Measurements from ENCODE around the gene DYRK4. TPM values are rescaled to one million over a fixed set of nuclear protein-coding genes. Genes with fewer than 3 reads are reported as not detected.
A peak's percentile ranks its signal among the peaks of the same experiment; 100 is the strongest.

The DYRK4 gene
- total and polyA plus RNA-seq, 12 donors = 24.2 to 123 (median 45.9) TPM

DNA sequence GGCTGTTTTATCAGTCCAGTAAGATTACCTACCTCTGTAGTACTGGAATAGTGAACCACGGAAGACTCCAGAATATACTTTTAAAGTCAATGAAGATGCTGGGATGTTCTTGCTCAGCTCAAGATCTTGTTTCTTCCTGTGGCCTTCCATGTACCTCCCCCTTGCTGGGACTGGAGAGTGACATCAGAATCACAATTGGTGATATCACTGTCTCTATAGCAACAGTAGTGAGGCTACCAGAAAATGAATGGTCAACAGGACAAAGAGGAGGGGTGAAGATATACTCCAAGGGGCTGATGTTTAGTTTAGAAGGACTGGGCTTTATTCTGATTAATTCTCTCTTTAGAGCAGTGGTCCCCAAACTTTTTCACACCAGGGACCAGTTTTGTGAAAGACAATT lies 83.0 kb downstream of the DYRK4 start:
- WGBS, 4 donors = 86 to 96% (median 92%) methylated on average over 1 of the region's 1 CpG
- H3K27me3 ChIP-seq = no peaks in the 10 kb centered on the region
- H3K36me3 ChIP-seq (replicated peaks in 1 of 2) = no peaks in the 10 kb centered on the region
- peaks cover 5% of the 10 kb centered on the region in 2 donors for H3K4me1 ChIP-seq (replicated peaks in 1 of 2)
- H3K4me3 ChIP-seq = no peak overlapping the region
- TF ChIP-seq POLR2A (IDR thresholded peaks at IDR 0.05) = no peak
- TF ChIP-seq, protein P1, sequence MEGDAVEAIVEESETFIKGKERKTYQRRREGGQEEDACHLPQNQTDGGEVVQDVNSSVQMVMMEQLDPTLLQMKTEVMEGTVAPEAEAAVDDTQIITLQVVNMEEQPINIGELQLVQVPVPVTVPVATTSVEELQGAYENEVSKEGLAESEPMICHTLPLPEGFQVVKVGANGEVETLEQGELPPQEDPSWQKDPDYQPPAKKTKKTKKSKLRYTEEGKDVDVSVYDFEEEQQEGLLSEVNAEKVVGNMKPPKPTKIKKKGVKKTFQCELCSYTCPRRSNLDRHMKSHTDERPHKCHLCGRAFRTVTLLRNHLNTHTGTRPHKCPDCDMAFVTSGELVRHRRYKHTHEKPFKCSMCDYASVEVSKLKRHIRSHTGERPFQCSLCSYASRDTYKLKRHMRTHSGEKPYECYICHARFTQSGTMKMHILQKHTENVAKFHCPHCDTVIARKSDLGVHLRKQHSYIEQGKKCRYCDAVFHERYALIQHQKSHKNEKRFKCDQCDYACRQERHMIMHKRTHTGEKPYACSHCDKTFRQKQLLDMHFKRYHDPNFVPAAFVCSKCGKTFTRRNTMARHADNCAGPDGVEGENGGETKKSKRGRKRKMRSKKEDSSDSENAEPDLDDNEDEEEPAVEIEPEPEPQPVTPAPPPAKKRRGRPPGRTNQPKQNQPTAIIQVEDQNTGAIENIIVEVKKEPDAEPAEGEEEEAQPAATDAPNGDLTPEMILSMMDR (IDR thresholded peaks at IDR 0.05) = no peak
- no peak overlapping the region for H3K27ac ChIP-seq
- no peak for DNase-seq
- intact Hi-C loops (cut with DNase I) = no loop called here
- H3K9me3 ChIP-seq (replicated peaks in 1 of 3) = no peaks in the 10 kb centered on the region

DNA sequence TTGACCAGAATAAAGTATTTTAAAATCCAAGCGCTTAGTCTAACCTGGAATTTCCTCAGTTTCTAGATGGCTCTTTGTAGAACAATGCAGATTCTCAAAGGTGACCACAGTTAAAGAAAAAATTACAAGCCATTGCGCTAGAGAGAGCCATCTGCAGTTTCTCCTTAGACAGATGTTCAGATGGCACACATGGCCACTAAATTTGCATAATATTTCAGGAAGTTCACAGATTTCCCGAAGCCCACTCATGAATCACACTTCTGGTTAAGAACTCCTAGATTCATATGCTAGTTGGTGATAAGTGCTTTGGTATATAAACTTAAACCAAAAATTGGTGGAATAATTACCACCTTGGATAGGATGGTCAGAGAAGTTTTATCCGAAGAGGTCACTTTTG lies 86.1 kb downstream of the DYRK4 start:
- H3K27ac ChIP-seq = peak overlapping the region in 3 of 5 donors; percentile 75 to 82 (median 79)
- TF ChIP-seq POLR2A (IDR thresholded peaks at IDR 0.05) = no peak
- TF ChIP-seq, protein P1 (IDR thresholded peaks at IDR 0.05) = no peak
- intact Hi-C loops (cut with DNase I) = no loop called here
- no peaks in the 10 kb centered on the region for H3K36me3 ChIP-seq (replicated peaks in 1 of 2)
- H3K4me3 ChIP-seq = peak overlapping the region in 3 of 4 donors; percentile 34 to 79 (median 53)
- H3K27me3 ChIP-seq = no peaks in the 10 kb centered on the region
- WGBS, 4 donors = 36 to 43% (median 40%) methylated on average over 4 of the region's 4 CpGs
- H3K4me1 ChIP-seq (replicated peaks in 1 of 2) = peaks cover 5 to 22% of the 10 kb centered on the region in 2 donors
- no peaks in the 10 kb centered on the region for H3K9me3 ChIP-seq (replicated peaks in 1 of 3)
- DNase-seq = no peak

DNA sequence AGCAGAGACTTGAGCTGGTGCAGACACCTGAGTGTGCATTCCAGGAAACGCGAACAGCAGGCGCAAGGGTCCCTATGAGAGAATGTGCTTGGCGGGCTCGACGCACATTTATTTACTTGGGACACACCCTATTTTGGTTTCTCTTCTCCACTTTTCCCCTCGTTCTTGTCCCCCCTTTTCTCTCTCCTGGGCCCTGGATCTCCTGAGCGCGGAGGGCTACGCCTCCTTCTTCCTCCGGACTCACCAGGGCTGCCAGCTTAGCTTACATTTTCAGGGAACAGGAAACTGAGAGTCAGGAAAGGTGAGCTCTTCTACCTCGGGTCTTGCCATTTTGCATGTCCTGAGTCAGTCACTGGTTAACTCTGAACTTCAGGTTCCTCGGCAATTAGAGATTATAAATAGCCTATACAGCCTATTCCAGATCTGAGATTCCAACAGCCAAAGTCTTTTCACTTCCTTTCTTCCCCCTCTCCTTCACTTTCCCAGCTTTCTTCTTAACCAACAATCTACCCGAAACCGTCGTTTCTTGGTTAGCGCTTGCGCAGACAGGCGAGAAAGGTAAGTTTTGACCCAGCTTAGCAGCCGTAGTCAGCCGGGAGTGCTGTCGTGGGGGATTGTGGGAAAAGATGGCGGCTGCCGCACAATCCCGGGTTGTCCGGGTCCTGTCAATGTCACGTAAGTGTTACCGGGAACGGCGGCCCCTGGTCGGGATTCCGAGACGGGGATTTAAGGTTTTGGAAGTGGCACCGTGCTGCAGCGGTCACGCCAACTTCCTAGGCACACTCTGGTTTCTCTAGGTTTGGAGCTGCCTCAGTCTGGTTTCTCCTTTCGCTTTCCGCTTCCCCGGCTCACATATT lies 86.7 kb downstream of the DYRK4 start, which contains the start of the genes AKAP3 and NDUFA9:
AKAP3 (minus strand) TSS at position 551 of the 857 bp plus-strand sequence. CDS start 10,855 bp downstream, outside the sequence.
NDUFA9 (plus strand) TSS at position 614 of the 857 bp plus-strand sequence; CDS start at position 627, 13 bp downstream.
- Histone ChIP-seq H3K4me1 (replicated peaks in 1 of 2) (peaks cover 5 to 22% of the 10 kb centered on the region in 2 donors), H3K36me3 (replicated peaks in 1 of 2) (no peaks in the 10 kb centered on the region), H3K27me3 (no peaks in the 10 kb centered on the region), H3K9me3 (replicated peaks in 1 of 3) (no peaks in the 10 kb centered on the region), H3K4me3 (peak within 1 kb of the TSS; percentile 34 to 79 (median 63)), H3K27ac (peak within 1 kb of the TSS; percentile 39 to 82 (median 75))
- intact Hi-C loops (cut with DNase I) = no loop called here
- WGBS, 4 donors = 0 to 1% (median 1%) methylated on average over 27 to 39 of the region's 39 CpGs
- peak; percentile 82 to 90 (median 84) for DNase-seq
- TF ChIP-seq, protein P1 (IDR thresholded peaks at IDR 0.05) = no peak
- TF ChIP-seq POLR2A (IDR thresholded peaks at IDR 0.05) = peak; percentile 39 to 59

DNA sequence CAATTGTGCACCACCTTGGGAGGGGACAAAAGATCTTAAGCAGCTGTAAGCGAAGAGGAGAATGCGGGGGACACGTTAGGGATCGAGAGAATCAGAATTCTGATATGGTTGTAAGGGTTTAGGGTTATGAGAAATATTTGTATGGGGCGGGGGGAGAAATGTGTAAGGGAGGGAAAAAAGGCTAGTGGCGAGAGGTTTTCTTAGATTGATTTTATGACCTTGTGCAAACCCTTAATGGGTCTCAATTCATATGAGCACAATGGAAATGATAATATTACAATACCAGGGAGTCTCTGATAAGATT lies 87.3 kb downstream of the DYRK4 start:
- Histone ChIP-seq H3K9me3 (replicated peaks in 1 of 3) (no peaks in the 10 kb centered on the region), H3K4me1 (replicated peaks in 1 of 2) (peaks cover 5 to 22% of the 10 kb centered on the region in 2 donors), H3K36me3 (replicated peaks in 1 of 2) (peaks cover 0 to 3% of the 10 kb centered on the region in 2 donors), H3K4me3 (peak overlapping the region; percentile 34 to 79 (median 63)), H3K27me3 (no peaks in the 10 kb centered on the region), H3K27ac (peak overlapping the region; percentile 39 to 82 (median 75))
- DNase-seq = no peak
- intact Hi-C loops (cut with DNase I) = no loop called here
- 0 to 1% (median 0%) methylated on average over 6 of the region's 6 CpGs for WGBS, 4 donors
- TF ChIP-seq POLR2A (IDR thresholded peaks at IDR 0.05) = no peak
- TF ChIP-seq, protein P1 (IDR thresholded peaks at IDR 0.05) = no peak
